ENCODE data around the gene DDX10.

GRCh38 chr11:108847298-108847990 is 182.6 kb downstream of the DDX10 start:
- TF ChIP-seq CTCF (IDR thresholded peaks at IDR 0.05; ENCODE audit: low read depth, low read length) (no peak), POLR2A (IDR thresholded peaks at IDR 0.05; ENCODE audit: extremely low read depth, insufficient read length) (no peak)

All from NB4 (cell line).